ENCODE measurements around the gene RBM11.
"Not testable (repeated sequence)": the region's sequence is repeated elsewhere in the genome, so short reads cannot be mapped to it uniquely, and the experiment has no call there.

DNA sequence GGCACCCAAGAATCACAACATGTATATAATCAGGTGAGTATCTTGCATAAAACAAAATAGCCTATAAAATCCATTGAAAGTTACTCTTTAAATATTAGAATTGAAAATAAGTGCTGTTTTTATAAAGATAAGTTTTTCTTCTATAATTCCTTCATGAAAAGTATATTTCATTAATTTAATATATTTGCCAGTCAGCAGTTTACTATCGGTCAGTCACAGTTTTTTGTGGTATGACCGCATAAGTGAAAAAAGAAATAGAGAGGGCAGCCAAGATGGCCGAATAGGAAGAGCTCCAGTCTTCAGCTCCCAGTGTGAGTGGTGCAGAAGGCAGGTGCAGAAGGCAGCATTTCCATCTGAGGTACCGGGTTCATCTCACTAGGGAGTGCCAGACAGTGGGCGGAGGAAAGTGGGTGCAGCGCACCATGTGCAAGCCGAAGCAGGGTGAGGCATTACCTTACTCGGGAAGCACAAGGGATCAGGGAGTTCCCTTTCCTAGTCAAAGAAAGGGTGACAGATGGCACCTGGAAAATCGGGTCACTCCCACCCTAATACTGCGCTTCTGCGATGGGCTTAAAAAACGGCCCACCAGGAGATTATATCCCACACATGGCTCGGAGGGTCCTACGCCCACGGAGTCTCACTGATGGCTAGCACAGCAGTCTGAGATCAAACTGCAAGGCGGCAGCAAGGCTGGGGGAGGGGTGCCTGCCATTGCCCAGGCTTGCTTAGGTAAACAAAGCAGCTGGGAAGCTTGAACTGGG is 49.3 kb upstream of the RBM11 start:
- TF ChIP-seq, protein P1, sequence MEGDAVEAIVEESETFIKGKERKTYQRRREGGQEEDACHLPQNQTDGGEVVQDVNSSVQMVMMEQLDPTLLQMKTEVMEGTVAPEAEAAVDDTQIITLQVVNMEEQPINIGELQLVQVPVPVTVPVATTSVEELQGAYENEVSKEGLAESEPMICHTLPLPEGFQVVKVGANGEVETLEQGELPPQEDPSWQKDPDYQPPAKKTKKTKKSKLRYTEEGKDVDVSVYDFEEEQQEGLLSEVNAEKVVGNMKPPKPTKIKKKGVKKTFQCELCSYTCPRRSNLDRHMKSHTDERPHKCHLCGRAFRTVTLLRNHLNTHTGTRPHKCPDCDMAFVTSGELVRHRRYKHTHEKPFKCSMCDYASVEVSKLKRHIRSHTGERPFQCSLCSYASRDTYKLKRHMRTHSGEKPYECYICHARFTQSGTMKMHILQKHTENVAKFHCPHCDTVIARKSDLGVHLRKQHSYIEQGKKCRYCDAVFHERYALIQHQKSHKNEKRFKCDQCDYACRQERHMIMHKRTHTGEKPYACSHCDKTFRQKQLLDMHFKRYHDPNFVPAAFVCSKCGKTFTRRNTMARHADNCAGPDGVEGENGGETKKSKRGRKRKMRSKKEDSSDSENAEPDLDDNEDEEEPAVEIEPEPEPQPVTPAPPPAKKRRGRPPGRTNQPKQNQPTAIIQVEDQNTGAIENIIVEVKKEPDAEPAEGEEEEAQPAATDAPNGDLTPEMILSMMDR (IDR thresholded peaks at IDR 0.05): not testable (repeated sequence)
- not testable (repeated sequence) for TF ChIP-seq EP300, POLR2A, POLR2AphosphoS5 (IDR thresholded peaks at IDR 0.05)

Data from sigmoid colon (tissue), 4 donors.